ENCODE results near the gene RNF115.

The RNF115 gene

DNA sequence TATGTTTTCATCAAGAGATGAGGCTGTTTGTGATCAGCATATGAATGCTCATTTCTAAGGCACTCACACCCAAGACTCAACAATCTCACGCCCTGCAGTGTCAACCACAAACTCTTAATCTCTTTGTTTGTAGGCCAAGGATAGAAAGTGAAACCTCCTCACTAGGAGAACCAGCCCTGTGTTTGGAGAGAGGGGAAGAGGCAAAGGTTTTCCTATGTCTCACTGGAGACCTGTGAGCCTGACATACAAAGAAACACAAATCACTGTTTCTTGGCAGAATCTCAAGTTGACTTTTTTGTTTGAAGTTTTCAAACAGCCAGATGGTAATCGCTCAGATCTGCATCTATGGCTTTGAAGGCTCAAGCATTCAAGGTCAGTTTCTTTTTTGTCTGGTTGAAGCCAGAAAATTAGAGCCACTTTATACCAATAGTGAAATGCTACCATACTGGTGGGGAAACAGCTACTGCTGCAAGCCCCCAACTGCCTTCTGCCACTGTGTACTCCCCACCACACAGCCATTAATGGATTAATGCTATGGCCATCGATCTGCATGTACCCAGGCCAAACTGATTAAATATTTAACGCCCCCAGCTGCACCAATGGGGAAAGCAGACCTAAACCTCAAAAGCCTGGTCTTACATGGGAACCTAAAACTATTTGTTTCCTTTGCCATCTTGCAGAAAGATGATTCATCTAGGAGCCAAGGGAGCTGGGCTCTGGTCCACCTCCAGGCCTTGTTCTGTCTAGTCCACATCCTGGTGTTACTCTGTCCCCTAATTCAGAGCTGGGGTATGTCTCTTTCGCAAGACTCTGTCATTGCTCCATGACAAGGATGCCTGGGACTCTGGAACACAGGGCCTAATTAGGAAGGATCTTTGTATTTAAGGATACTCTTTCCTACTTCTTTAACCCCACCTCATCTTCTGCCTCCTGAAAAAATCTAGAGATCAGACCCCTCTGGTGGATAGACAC, 133.0 kb downstream of the RNF115 start:
- no peak for DNase-seq

DNA sequence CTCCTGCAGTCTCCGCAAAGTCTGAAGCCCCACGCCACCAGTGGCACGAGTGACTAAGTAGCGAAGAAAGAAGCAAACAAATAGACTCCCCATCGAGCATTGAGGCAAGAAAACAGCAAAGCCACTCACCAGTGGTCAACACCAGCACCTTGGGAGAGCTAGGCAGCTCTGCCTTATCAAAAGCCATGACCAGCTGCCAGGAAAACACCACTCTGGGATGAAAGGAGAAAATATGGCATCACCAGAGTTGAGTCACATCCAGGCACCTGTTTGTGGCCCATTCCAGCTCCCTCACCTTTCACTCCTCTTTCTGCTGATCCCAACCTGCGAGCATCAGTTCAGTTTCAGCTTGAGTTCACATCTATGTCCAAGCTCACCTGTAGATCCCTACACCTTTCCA, 134.0 kb downstream of the RNF115 start:
- DNase-seq, result no peak

DNA sequence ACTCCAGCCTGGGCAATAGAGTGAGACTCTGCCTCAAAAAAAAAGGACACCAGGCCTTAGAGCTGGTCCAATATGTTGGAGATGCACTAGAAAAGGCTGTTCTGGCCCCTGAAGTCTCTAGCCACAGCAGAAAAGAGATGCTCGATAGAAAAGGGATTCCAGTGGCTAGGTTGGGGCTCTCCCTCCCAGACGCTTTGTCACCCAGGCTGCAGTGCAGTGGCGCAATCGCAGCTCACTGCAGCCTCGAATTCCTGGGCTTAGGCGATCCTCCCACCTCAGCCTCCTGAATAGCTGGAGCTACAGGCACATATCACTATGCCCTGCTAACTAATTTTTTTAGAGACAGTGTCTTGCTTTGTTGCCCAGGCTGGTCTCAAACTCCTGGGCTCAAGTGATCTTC, 135.0 kb downstream of the RNF115 start:
- DNase-seq, result no peak

Data from NCI-H446 (cell line).